Neuronal stem cell (in vitro differentiated cells): ENCODE measurements around the gene PLK3. TPM values are rescaled to one million over a fixed set of nuclear protein-coding genes. Genes with fewer than 3 reads are reported as not detected.

Experiments
- DNase-seq: peaks from one replicate; pipeline ENCODE4 v3.0.0-alpha.2; 2013; ENCODE audit warnings: low spot score
- H2AFZ ChIP-seq: one replicate; pipeline ENCODE4 v1.6.1; 2013; ENCODE audit warnings: mild to moderate bottlenecking, low read length, inconsistent platforms
- H2AK5ac ChIP-seq: 2 replicates; pipeline ENCODE4 v1.6.1; 2013; ENCODE audit warnings: low read depth, mild to moderate bottlenecking, inconsistent platforms, low read length, moderate library complexity, mixed read lengths
- H2BK120ac ChIP-seq: 2 replicates; pipeline ENCODE4 v1.6.1; 2013; ENCODE audit warnings: low read depth, mild to moderate bottlenecking, inconsistent platforms, low read length, moderate library complexity, mixed read lengths
- H2BK12ac ChIP-seq: one replicate; pipeline ENCODE4 v1.6.1; 2013; ENCODE audit warnings: low read length, inconsistent platforms
- H2BK15ac ChIP-seq: 2 replicates; pipeline ENCODE4 v1.6.1; 2013; ENCODE audit warnings: mild to moderate bottlenecking, low read length, inconsistent platforms, mixed read lengths
- H2BK5ac ChIP-seq: one replicate; pipeline ENCODE4 v1.6.1; 2013; ENCODE audit warnings: inconsistent platforms, mild to moderate bottlenecking, low read length, moderate library complexity
- H3K14ac ChIP-seq: one replicate; pipeline ENCODE4 v1.6.1; 2013; ENCODE audit warnings: low read length, inconsistent platforms
- H3K18ac ChIP-seq: 2 replicates; pipeline ENCODE4 v1.6.1; 2013; ENCODE audit warnings: low read length, inconsistent platforms
- H3K23ac ChIP-seq: 2 replicates; pipeline ENCODE4 v1.6.1; 2013; ENCODE audit warnings: low read depth, mild to moderate bottlenecking, mixed read lengths, low read length, inconsistent platforms; ENCODE audit not compliant: poor library complexity
- H3K27ac ChIP-seq: replicated peaks from 3 replicates; pipeline ENCODE4 v1.5.1; 2013; ENCODE audit warnings: low read length, inconsistent platforms
- H3K27me3 ChIP-seq, 3 experiments: 2 replicates each; pipeline ENCODE4 v1.6.1; 2013; ENCODE audit warnings: low read length in 3 of 3, mild to moderate bottlenecking in 2 of 3, inconsistent platforms in 1 of 3, low read depth in 1 of 3, mixed read lengths in 1 of 3, moderate library complexity in 1 of 3; ENCODE audit not compliant: control insufficient read depth in 3 of 3, insufficient read depth in 3 of 3
- H3K36me3 ChIP-seq, 2 donors: replicated peaks in 1 of 2; 2 replicates each; pipeline ENCODE4 v1.6.1; 2013; ENCODE audit warnings: low read length in 2 of 2; ENCODE audit not compliant: control insufficient read depth in 2 of 2, insufficient read depth in 2 of 2
- H3K4ac ChIP-seq: 2 replicates; pipeline ENCODE4 v1.6.1; 2013; ENCODE audit warnings: inconsistent platforms, mild to moderate bottlenecking, low read length, moderate library complexity
- H3K4me1 ChIP-seq, 2 donors: 1 replicate in 1 of 2; 2 replicates in 1 of 2; pipeline ENCODE4 v1.6.1; 2013; ENCODE audit warnings: low read length in 2 of 2, low read depth in 1 of 2; ENCODE audit not compliant: control insufficient read depth in 2 of 2, insufficient read depth in 1 of 2
- H3K4me2 ChIP-seq: one replicate; pipeline ENCODE4 v1.6.1; 2013; ENCODE audit warnings: mild to moderate bottlenecking, low read length, inconsistent platforms; ENCODE audit not compliant: insufficient read depth, poor library complexity, severe bottlenecking
- H3K4me3 ChIP-seq, 2 donors: 2 replicates each; pipeline ENCODE4 v1.5.1; 2013; ENCODE audit warnings: low read length in 2 of 2, mild to moderate bottlenecking in 2 of 2, inconsistent platforms in 1 of 2, moderate library complexity in 1 of 2
- H3K79me1 ChIP-seq: one replicate; pipeline ENCODE4 v1.6.1; 2013; ENCODE audit warnings: low read depth, mild to moderate bottlenecking, inconsistent platforms, low read length, moderate library complexity
- H3K9ac ChIP-seq: one replicate; pipeline ENCODE4 v1.6.1; 2013; ENCODE audit warnings: mild to moderate bottlenecking, low read depth, low read length, inconsistent platforms; ENCODE audit not compliant: poor library complexity
- H3K9me3 ChIP-seq, 2 donors: replicated peaks in 1 of 2; 2 replicates each; pipeline versions ENCODE3 to v1.6.1; 2013; ENCODE audit warnings: low read length in 2 of 2, mild to moderate bottlenecking in 2 of 2, inconsistent platforms in 1 of 2, low read depth in 1 of 2, mixed read lengths in 1 of 2, moderate library complexity in 1 of 2; ENCODE audit not compliant: control insufficient read depth in 2 of 2, insufficient read depth in 1 of 2
- H4K8ac ChIP-seq: one replicate; pipeline ENCODE4 v1.6.1; 2013; ENCODE audit warnings: low read depth, mild to moderate bottlenecking, inconsistent platforms, low read length, moderate library complexity
- H4K91ac ChIP-seq: one replicate; pipeline ENCODE4 v1.6.1; 2013; ENCODE audit warnings: low read length, low read depth, mild to moderate bottlenecking, inconsistent platforms; ENCODE audit not compliant: poor library complexity
- WGBS, 2 donors: extraction: QIAGEN DNeasy Blood & Tissue Kit; methylation state at CpG; one replicate each; pipeline ENCODE4 v1.1.7; 2013; ENCODE audit warnings: missing lambda C conversion rate in 2 of 2, mixed read lengths in 1 of 2; ENCODE audit not compliant: insufficient read length in 2 of 2, insufficient replicate concordance in 1 of 2; ENCODE audit errors: extremely low coverage in 2 of 2; 5-methylcytosine and 5-hydroxymethylcytosine counted together
- small RNA-seq: library from polyadenylated mRNA; stranded (forward); fragments of <200 nt; extraction: miRNeasy Mini kit (QIAGEN cat#:217004); gene quantifications from one replicate; pipeline ENCODE3, GENCODE V24; 2013; ENCODE audit not compliant: insufficient read depth

Gene PLK3

GRCh38 chr1:44854970-44855369 lies 54.8 kb downstream of the PLK3 start:
- no peak overlapping the region for H2BK15ac ChIP-seq
- no peak overlapping the region for H2BK5ac ChIP-seq
- no peak overlapping the region for H2AK5ac ChIP-seq
- no peak overlapping the region for H2BK120ac ChIP-seq
- no peak overlapping the region for H2AFZ ChIP-seq
- no peaks in the 10 kb centered on the region for H3K9me3 ChIP-seq
- no peak for DNase-seq
- H3K4me2 ChIP-seq, result no peak overlapping the region
- peaks cover 0 to 14% of the 10 kb centered on the region in 2 donors for H3K36me3 ChIP-seq
- H3K14ac ChIP-seq, result no peak overlapping the region
- H3K18ac ChIP-seq, result no peak overlapping the region
- no peak overlapping the region for H3K9ac ChIP-seq
- no peak overlapping the region for H2BK12ac ChIP-seq
- H3K27ac ChIP-seq, result no peak overlapping the region
- H3K4ac ChIP-seq, result no peak overlapping the region
- no peaks in the 10 kb centered on the region for H3K27me3 ChIP-seq
- no peak overlapping the region for H3K23ac ChIP-seq
- H4K91ac ChIP-seq, result no peak overlapping the region
- H3K4me3 ChIP-seq, result no peak overlapping the region
- no CpG with 5 or more reads among the region's 1 CpG for WGBS, 2 donors
- H3K4me1 ChIP-seq, result no peaks in the 10 kb centered on the region
- H3K79me1 ChIP-seq, result no peaks in the 10 kb centered on the region
- no peak overlapping the region for H4K8ac ChIP-seq

Small RNAs within 50 kb of the gene (small RNA-seq; reads per million reads assigned to genes)
- not detected for gene AL136380.1
- 2,751 reads per million, percentile 99 among the genes with 10 or more reads in this experiment for gene SNORD38A
- not detected for gene SNORD38B
- gene SNORD46, result 363 reads per million, percentile 98 among the genes with 10 or more reads in this experiment
- gene SNORD55, result not detected
